Spleen (tissue), 7 donors: ENCODE results near the gene RHOJ.

Source experiments
- CTCF ChIP-seq, 11 experiments: fragments of 200-600 bp in 7 of 11; fragments of 450-650 bp in 4 of 11; sonication (generic) in 4 of 11; IDR thresholded peaks in 8 of 11; conservative IDR thresholded peaks in 3 of 11; 1 replicate in 7 of 11; 2 replicates in 4 of 11; pipeline versions ENCODE4 v1.4.0 to v1.8.0; 2016 to 2021; ENCODE audit warnings: antibody characterized with exemption in 11 of 11, inconsistent platforms in 4 of 11, mild to moderate bottlenecking in 1 of 11
- POLR2A ChIP-seq, 3 donors: fragments of 450-650 bp; IDR thresholded peaks; one replicate each; pipeline ENCODE4 v1.5.1; 2017; ENCODE audit warnings: antibody characterized with exemption in 3 of 3, mild to moderate bottlenecking in 1 of 3
- donor health status: DM: no; HTN: no; CAD: no; lungs with moderate emphysema.
- donor health status: DM: no; HTN: no; CAD: no.
- donor health status: DM: no; HTN: no; CAD: no.

DNA sequence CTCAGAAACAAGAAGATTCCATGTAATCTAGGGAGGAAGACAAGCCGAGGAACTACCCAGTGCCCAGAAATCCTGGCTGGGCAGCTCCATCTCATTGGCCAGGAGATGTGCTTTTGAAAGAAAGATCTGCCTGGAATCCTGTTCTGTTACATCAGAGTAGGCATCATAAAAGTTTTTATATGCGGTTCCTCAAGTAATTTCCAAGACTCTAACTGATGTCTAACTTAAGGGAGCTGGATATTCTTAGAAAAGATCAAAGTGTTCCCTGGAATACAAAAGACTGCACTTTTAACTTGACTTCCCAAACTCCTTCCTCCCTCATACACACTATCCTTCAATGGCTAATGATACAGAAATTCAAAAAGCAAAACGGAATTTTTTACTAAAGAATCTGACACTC is 16.3 kb downstream of the RHOJ start:
- TF ChIP-seq POLR2A (IDR thresholded peaks at IDR 0.05): no peak
- TF ChIP-seq CTCF (IDR thresholded peaks at IDR 0.05 in 8 of 11, conservative IDR thresholded peaks at IDR 0.05 in 3 of 11): no peak
